NCI-H446 (cell line): ENCODE measurements around the gene IFNAR1.
"Not testable (repeated sequence)": the region's sequence is repeated elsewhere in the genome, so short reads cannot be mapped to it uniquely, and the experiment has no call there.

ENCODE experiments used
- DNase-seq, 2 experiments: peaks; one replicate each; lab custom pipeline; 2025; lab: John Stamatoyannopoulos, UW

IFNAR1 gene

DNA sequence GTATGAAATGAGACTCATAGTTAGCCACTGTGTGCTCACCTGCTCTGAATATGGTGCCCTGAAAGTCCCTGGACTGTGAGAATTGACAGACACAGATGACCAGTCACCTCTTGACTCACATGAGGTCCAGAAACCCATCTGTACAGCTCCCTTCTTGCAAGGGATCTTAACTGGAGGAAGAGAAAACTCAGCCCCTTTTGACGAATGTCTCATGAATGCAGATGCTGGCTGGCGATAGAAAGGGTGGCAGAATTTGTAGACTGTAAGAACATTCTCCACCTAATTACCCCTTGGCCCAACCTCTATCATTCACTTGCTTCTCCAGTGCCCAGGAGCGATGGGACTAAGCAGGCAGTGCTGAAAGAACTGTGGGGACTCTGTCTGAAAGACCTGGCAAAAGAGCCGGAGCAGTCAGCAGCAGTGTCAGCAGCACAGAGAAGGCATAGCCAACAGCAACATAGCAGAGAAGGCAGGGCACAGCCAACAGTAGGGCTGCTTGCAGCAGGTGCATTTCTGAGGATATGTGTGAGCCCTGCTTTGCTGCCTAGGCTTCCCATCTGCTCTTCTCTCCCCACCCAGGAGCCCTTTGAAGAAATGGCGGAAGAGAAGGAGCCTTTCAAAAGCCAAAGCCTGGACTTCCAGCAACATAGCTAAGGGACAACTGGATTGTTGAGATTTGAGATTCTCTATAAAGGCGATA lies 52.6 kb downstream of the IFNAR1 start:
- DNase-seq = no peak

DNA sequence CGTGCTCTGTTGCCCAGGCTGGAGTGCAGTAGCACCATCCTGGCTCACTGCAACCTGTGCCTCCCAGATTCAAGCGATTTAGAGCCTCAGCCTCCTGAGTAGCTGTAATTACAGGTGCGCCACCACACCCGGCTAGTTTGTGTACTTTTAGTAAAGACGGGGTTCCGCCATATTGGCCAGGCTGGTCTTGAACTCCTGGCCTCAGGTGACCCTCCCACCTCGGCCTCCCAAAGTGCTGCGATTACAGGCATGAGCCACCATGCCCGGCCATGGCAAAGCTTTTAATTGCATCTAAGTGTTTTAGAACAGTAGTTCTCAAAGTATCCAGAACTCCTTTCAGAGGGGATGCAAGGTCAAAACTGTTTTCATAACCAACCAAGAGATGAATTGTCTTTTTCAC lies 53.3 kb downstream of the IFNAR1 start:
- no peak for DNase-seq

GRCh38 chr21:33379934-33380333 lies 55.2 kb downstream of the IFNAR1 start:
- not testable (repeated sequence) for DNase-seq

DNA sequence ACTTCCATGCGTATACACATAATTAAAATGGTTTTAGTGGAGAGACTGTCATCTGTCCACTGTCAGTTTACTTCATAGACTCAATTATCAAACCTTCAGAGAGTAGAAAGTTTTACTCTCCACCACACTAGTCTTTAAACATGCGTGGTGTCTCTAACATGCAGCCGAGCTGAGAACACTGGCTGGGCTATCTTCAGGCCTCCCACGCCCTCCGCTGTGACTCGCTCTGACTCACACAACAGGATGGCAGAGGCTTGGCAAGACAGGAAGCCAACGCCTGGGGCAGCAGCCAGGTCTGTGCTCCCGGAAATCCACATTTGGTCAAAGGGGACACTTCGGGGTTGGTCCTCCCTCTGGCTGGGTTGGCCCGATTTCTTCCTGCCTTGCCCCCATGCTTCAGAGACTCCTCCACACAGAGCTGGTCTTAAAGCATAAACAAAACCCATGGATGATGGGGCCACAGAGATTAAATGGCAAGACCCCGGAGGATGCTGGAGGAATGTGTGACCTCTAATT lies 55.8 kb downstream of the IFNAR1 start:
- peak; percentile 71 to 85 for DNase-seq

DNA sequence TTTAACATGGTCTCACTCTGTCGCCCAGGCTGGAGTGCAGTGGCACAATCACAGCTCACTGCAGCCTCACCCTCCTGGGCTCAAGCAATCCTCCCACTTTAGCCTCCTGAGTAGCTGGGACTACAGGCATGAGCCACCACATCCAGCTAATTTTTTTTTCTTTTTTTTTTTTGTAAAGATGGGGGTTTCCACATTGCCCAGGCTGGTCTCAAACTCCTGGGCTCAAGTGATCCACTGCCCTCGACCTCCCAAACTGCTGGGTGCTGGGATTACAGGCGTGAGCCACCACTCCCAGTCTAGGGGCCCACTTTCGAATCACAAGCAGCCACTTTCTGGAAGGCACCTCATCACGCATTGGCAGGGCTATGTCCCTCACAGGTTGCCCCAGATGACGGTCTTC lies 56.6 kb downstream of the IFNAR1 start:
- DNase-seq = not testable (repeated sequence)

DNA sequence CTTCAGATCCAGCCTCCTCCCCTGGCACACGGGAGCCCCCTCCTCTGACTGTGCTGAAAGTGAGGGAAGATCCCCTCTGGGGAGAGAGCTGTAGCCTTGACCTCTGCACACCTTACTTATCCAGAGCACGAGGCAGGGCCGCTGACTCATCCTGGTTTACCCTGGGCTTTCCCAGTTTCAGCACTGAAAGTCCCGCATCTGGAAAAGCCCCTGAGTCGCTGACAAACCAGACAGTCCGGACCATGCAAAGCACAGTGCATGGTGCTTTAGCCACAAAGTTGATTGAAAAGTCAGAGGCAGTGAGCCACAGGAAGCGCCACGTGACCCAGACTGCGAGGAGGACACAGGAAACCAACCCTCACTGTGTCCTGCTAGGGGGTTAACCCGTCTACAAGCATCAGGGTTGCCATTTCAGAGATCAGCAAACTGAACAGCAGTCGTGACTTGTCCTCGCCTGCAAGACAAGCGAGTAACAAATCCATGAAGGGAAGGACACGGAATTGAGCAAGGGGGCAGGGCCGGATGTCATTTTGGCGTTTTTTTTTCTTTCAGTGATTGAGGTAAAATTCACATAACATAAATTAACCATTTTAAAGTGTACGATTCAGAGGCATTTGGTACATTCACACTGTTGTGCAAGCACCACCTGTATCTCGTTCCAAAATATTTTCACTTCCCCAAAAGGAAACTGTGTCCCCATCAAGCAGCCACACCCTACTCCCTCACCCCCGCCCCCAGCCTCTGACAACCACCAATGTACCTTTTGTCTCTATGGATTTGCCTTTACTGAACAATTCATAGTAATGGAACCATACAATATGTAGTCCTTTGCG lies 58.5 kb downstream of the IFNAR1 start:
- DNase-seq = no peak

GRCh38 chr21:33384841-33385331 lies 60.1 kb downstream of the IFNAR1 start:
- DNase-seq = no peak

- no peak for DNase-seq
Measured at GRCh38 chr21:33386222-33386784, 61.5 kb downstream of the IFNAR1 start.

DNA sequence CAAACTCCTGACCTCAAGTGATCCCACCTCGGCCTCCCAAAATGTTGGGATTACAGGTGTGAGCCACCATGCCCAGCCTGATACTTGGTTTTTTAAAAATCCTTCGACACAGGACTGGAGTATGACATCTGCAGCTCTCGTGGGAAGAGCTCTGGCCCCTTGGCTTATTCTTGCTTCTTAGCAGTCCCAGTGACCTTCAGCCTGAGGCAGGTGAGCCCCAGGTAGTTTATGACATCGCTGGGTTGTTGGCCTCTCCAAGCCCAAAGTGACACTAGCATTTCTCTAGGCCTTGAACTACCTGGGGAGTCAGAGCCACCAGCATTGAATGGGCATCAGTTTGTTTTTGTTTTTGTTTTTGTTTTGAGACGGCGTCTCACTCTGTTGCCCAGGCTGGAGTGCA lies 62.5 kb downstream of the IFNAR1 start:
- DNase-seq = no peak

- no peak for DNase-seq
Measured at GRCh38 chr21:33388188-33388587, 63.4 kb downstream of the IFNAR1 start.

DNA sequence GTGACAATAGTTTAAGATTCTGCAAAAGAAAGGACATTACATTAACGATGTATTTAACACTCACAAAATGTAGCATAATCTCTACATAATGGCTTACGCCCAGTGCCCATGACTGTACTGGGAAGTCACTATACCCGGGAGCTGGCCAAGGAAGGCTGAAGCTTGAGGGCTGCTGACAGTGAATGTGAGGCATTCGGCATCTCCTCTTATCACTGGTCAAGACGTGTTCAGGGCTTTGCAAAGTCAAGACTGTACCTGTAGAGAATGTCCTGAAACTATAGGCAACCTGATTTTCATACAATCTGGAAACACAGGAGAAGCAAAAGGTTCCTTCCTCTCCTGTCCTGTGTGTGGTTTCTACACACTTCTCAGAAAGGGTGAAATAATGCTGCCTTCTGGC lies 65.7 kb downstream of the IFNAR1 start:
- no peak for DNase-seq

GRCh38 chr21:33391656-33392055 lies 66.9 kb downstream of the IFNAR1 start:
- no peak for DNase-seq

DNA sequence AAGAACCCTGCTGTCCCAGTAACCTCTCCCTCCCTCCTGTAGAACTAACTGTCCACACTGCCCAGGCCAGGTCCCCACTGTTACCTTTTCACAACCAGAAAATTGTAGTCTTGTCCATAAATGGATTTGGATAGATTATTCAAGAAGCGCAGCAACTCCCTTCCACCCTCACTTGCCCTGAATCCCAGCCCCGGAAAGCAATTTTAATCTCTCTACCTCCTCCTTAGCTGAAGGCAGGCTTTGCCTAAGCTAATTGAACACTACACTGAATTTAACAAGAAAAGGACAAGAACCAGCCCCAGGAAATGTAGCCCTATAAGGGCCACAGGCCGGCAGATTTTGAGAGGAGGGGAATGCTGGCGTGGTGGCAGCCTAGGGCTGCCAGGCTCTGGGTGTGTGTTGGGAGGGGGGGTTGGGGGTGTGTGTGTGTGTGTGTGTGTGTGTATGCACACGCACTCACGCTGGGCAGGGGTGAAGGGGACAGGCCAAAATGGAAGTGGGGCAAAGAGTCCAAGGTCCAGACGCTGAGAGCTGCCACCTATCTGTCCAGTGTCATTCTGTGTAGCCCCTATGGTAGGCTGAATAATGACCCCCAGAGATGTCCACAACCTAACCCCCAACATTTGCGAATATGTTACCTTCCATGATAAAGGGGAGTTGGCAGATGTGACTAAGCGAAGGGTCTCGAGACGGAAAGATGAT lies 67.7 kb downstream of the IFNAR1 start:
- DNase-seq = no peak

DNA sequence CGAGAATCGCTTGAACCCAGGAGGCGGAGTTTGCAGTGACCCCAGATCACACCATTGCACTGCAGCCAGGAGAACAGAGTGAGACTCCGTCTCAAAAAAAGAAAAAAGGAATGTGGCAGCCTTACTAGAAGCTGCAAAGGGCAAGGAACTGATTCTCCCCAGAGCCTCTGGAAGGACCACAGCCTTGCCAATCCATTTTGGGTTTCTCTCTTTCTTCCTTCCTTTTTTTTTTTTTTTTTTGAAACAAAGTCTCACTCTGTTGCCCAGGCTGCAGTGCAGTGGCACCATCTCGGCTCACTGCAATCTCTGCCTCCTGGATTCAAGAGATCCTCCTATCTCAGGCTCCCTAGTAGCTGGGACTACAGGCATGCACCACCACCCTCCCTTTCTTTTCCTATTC lies 68.6 kb downstream of the IFNAR1 start:
- no peak for DNase-seq

GRCh38 chr21:33394260-33394659 lies 69.5 kb downstream of the IFNAR1 start:
- DNase-seq = no peak

DNA sequence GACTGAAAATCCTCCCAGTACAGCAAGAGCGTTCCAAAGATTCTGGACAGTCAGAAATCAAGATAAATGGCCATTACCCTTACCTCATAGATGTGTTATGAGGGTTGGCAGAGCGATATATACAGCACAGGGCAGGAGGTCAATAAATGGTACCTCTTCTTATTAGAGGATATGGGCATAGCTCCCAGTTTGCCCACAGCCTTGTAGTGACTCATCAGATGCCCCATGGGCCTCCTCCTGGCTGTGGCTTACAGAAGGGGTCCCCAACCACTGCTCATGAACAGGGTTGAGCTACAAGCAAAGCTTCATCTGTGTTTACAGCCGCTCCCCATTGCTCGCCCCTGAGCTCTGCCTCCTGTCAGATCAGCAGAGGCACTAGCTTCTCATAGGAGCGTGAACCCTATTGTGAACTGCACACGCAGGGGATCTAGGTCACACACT lies 71.1 kb downstream of the IFNAR1 start:
- peak in 1 of 2 experiments; percentile 45 for DNase-seq

GRCh38 chr21:33396436-33396835 lies 71.7 kb downstream of the IFNAR1 start:
- peak; percentile 21 to 72 for DNase-seq

DNA sequence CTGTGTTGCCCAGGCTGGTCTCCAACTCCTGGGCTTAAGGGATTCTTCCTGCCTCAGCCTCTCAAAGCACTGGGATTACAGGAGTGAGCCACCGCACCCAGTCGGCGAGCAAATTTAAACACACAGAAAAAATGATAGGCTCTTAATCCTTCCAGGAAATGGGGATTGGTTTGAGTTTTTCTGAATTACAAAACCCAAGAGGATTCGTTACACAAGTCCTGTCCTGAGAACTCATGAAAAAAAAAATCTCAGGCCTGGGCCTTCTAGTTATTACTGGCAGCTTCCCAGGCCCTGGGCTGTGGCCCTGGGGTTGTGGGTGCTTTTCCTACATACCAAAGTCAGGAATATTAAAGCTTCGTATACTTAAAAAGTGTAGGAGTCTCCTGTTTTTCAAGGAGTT lies 72.2 kb downstream of the IFNAR1 start:
- no peak for DNase-seq

DNA sequence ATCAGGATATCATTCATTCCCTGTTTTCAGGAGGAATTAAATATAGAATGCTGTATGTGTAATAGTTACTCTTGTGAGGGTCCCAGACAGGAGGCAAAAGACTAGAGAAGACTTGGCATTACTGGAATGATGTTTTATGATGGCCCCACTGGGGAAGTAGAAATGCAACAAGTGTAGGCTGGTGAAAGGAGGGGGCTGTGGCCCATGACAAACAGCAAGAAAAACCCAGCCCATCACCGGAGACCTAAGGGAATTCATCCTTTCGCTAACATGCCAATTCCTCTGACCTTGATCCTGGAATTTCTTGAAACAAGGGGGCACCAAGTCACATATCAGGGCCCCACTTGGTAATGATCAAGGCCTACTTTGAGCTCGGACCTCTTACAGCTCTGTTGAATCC lies 72.9 kb downstream of the IFNAR1 start:
- DNase-seq = no peak

DNA sequence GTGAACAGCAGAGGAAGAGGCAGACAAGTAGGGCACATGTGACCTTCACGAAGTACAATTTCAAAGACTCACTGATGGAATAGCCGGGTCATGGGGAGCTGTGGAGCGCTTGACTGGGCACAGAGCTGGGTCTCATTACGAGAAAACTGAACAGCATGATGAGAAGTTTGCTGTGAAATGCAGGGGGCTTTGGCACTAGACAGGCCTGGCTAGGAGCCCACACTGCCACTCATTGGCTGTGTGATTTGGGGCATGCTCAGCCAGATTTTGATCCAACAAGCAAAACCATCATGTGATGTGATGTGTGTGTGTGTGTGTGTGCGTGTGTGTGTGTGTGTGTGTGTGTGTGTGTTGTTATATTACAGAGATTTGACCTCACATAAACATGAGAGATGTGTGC lies 73.6 kb downstream of the IFNAR1 start:
- DNase-seq = peak; percentile 22 to 75

- no peak for DNase-seq
Measured at GRCh38 chr21:33401630-33401992, 76.8 kb downstream of the IFNAR1 start.
